ENCODE measurements around the gene KCNJ8. TPM values are rescaled to one million over a fixed set of nuclear protein-coding genes. Genes with fewer than 3 reads are reported as not detected.
"Not testable (repeated sequence)": the region's sequence is repeated elsewhere in the genome, so short reads cannot be mapped to it uniquely, and the experiment has no call there.

The KCNJ8 gene
- total RNA-seq, 2 experiments from 2014 or later, result not detected

GRCh38 chr12:21795648-21796328, 21.3 kb upstream of the KCNJ8 start:
- ATAC-seq (no peak), DNase-seq (no peak)
- TF ChIP-seq CTCF (IDR thresholded peaks at IDR 0.05), result no peak
- no peaks in the 10 kb centered on the region for H3K4me1 Mint-ChIP-seq (ENCODE audit: low read depth)
- CTCF ChIA-PET, result no interaction called here
- H3K4me3 Mint-ChIP-seq, result no peak overlapping the region
- peaks cover 2% of the 10 kb centered on the region for H3K27me3 Mint-ChIP-seq
- no peaks in the 10 kb centered on the region for H3K9me3 Mint-ChIP-seq
- intact Hi-C loops (cut with micrococcal nuclease), result no loop called here
- H3K27ac Mint-ChIP-seq, result no peak overlapping the region
- no peaks in the 10 kb centered on the region for H3K36me3 Mint-ChIP-seq (ENCODE audit: low read depth)
- POLR2A ChIA-PET, result interaction anchor here (0.7 to 1.2 kb wide), 2 partner anchors 9 to 31 kb away, joined by 3 to 5 read pairs; no protein-coding TSS in a partner anchor

- H3K27me3 Mint-ChIP-seq; CTCF ChIA-PET; intact Hi-C loops (cut with micrococcal nuclease); H3K4me1 Mint-ChIP-seq (ENCODE audit: low read depth); H3K36me3 Mint-ChIP-seq (ENCODE audit: low read depth); ATAC-seq; DNase-seq; H3K4me3 Mint-ChIP-seq; H3K27ac Mint-ChIP-seq; H3K9me3 Mint-ChIP-seq: not testable (repeated sequence)
- POLR2A ChIA-PET, result interaction anchor here (0.7 kb wide), 1 partner anchor 31 kb away, joined by 3 read pairs; no protein-coding TSS in a partner anchor
Observed at GRCh38 chr12:21794807-21795595, 20.5 kb upstream of the KCNJ8 start.

GRCh38 chr12:21789687-21790086, 15.2 kb upstream of the KCNJ8 start:
- POLR2A ChIA-PET; DNase-seq; H3K36me3 Mint-ChIP-seq (ENCODE audit: low read depth); CTCF ChIA-PET; H3K27ac Mint-ChIP-seq; H3K4me3 Mint-ChIP-seq; intact Hi-C loops (cut with micrococcal nuclease); H3K4me1 Mint-ChIP-seq (ENCODE audit: low read depth); H3K27me3 Mint-ChIP-seq; H3K9me3 Mint-ChIP-seq; ATAC-seq: not testable (repeated sequence)

DNA sequence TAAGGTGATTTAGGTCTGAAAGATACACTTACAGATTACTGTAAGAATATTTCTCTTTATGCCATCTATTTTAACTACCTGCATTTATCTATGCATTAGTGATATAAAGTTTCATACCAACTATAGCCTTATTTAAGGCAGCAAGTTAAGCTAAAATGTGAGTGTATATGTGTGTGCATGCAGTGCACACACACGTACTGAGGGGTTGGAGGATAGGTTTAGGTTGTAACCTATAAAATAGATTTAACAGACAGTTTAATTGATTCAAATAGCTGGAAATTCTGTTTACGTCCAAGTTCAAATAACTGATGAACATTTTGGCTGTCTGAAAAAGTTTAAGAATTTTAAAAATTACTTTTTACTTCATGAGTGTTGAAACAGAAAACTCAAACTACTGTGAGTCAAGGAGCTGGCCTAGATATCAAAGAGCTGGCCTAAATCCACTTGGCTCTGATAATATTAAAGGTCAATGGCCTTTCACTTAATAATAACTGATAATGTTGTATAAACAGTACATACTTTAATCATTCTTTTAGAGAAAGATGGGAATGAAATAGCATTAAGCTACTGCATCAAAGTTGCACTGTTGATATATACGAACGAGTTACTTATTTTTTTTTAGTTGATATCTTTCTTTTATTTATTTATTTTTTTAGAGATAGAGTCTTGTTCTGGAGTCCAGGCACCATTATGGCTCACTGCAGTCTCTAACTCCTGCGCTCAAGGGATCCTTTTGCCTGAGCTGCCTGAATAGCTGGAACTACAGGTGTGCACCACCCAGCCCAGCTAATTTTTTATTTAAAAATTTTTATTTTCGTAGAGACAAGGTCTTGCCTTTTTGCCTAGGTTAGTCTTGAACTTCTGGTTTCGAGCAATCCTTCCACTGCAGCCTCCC, 13.8 kb upstream of the KCNJ8 start:
- no peak for ATAC-seq
- H3K4me3 Mint-ChIP-seq, result no peak overlapping the region
- CTCF ChIA-PET, result no interaction called here
- no peaks in the 10 kb centered on the region for H3K4me1 Mint-ChIP-seq (ENCODE audit: low read depth)
- peaks cover 2% of the 10 kb centered on the region for H3K9me3 Mint-ChIP-seq
- intact Hi-C loops (cut with micrococcal nuclease), result no loop called here
- no peak overlapping the region for H3K27ac Mint-ChIP-seq
- H3K36me3 Mint-ChIP-seq (ENCODE audit: low read depth), result no peaks in the 10 kb centered on the region
- no peak for DNase-seq
- no peak for TF ChIP-seq CTCF (IDR thresholded peaks at IDR 0.05)
- POLR2A ChIA-PET, result no interaction called here
- H3K27me3 Mint-ChIP-seq, result peaks cover 2% of the 10 kb centered on the region

- no peak for ATAC-seq
- POLR2A ChIA-PET, result no interaction called here
- Mint-ChIP-seq H3K27ac (no peak overlapping the region), H3K4me1 (ENCODE audit: low read depth) (no peaks in the 10 kb centered on the region), H3K27me3 (peaks cover 3% of the 10 kb centered on the region), H3K36me3 (ENCODE audit: low read depth) (no peaks in the 10 kb centered on the region), H3K9me3 (peaks cover 2% of the 10 kb centered on the region), H3K4me3 (no peak overlapping the region)
- DNase-seq, result no peak
- intact Hi-C loops (cut with micrococcal nuclease), result no loop called here
- CTCF ChIA-PET, result interaction anchor here (0.5 to 0.7 kb wide), 2 partner anchors 106 to 226 kb away, joined by 3 read pairs; no protein-coding TSS in a partner anchor
- TF ChIP-seq CTCF (IDR thresholded peaks at IDR 0.05), result no peak
Observed at GRCh38 chr12:21786041-21786531, 11.6 kb upstream of the KCNJ8 start.

GRCh38 chr12:21782723-21783122, 8.2 kb upstream of the KCNJ8 start:
- CTCF ChIA-PET; H3K9me3 Mint-ChIP-seq; H3K27ac Mint-ChIP-seq; H3K36me3 Mint-ChIP-seq (ENCODE audit: low read depth); H3K4me1 Mint-ChIP-seq (ENCODE audit: low read depth); intact Hi-C loops (cut with micrococcal nuclease); POLR2A ChIA-PET; ATAC-seq; DNase-seq; H3K27me3 Mint-ChIP-seq; H3K4me3 Mint-ChIP-seq: not testable (repeated sequence)
